ENCODE data around the gene HECTD3. TPM values are rescaled to one million over a fixed set of nuclear protein-coding genes. Genes with fewer than 3 reads are reported as not detected.
"Not testable (repeated sequence)": the region's sequence is repeated elsewhere in the genome, so short reads cannot be mapped to it uniquely, and the experiment has no call there.

HECTD3 gene
- total and polyA plus RNA-seq, 3 experiments from 2014 or later = 30.1 to 36.0 (median 35.4) TPM

DNA sequence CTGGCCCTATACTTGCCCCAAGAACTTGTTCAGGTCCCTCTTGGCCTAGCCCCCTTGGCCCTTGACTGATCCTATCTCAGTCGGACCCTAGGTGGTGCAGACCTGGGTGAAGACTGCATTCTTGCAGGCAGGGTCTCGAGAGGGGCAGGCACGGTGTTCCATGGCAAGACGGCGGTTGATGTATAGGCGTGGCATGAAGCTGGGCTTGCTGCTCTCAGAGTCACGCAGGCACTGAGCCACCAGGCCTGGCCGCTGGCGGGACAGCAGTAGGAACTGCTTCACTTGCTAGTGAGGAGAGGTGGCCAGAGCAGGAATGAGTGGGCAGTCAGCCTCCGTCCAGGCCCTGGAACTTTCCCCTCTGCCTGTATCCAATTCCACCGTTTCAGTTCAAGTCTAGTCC lies 3.8 kb downstream of the HECTD3 start:
- peaks cover 20% of the 10 kb centered on the region for H3K4me1 ChIP-seq (ENCODE audit: insufficient read depth, low read length)
- H3K27me3 Mint-ChIP-seq = peaks cover 0 to 3% of the 10 kb centered on the region in 2 donors
- no peak for DNase-seq
- ChIA-PET CTCF (no interaction called here), POLR2A (no interaction called here)
- H3K27ac Mint-ChIP-seq = peak overlapping the region in 1 of 8 donors; percentile 17
- no peaks in the 10 kb centered on the region for H3K9me3 ChIP-seq (ENCODE audit: low read length)
- H3K36me3 Mint-ChIP-seq = peaks cover 5 to 84% (median 27%) of the 10 kb centered on the region in 3 donors
- H3K4me3 Mint-ChIP-seq = peak overlapping the region in 1 of 7 donors; percentile 56
- no peaks in the 10 kb centered on the region for H3K9me3 Mint-ChIP-seq
- H3K4me3 ChIP-seq (ENCODE audit: low read length) = no peak overlapping the region
- H3K27ac ChIP-seq (ENCODE audit: low read depth, low read length) = no peak overlapping the region
- no peaks in the 10 kb centered on the region for H3K27me3 ChIP-seq (ENCODE audit: insufficient read depth, low read length, poor library complexity, severe bottlenecking)
- peaks cover 26 to 40% (median 38%) of the 10 kb centered on the region in 3 donors for H3K4me1 Mint-ChIP-seq
- peaks cover 60% of the 10 kb centered on the region for H3K36me3 ChIP-seq (ENCODE audit: insufficient read depth, low read length)

GRCh38 chr1:45005761-45006160 lies 5.4 kb downstream of the HECTD3 start:
- ChIA-PET CTCF (interaction anchor here (0.8 to 1.4 kb wide), 2 partner anchors 298 to 487 kb away, joined by 3 to 4 read pairs; no protein-coding TSS in a partner anchor), POLR2A (no interaction called here)
- peaks cover 18 to 30% (median 28%) of the 10 kb centered on the region in 3 donors for H3K4me1 Mint-ChIP-seq

GRCh38 chr1:45004281-45004920 lies 6.7 kb downstream of the HECTD3 start:
- no peak overlapping the region for H3K4me3 ChIP-seq (ENCODE audit: low read length)
- H3K27ac ChIP-seq (ENCODE audit: low read depth, low read length) = no peak overlapping the region
- Mint-ChIP-seq H3K36me3 (peaks cover 5 to 84% (median 30%) of the 10 kb centered on the region in 3 donors), H3K27me3 (peaks cover 0 to 3% of the 10 kb centered on the region in 2 donors), H3K27ac (peak overlapping the region in 5 of 8 donors; percentile 9 to 84 (median 32)), H3K9me3 (no peaks in the 10 kb centered on the region), H3K4me3 (peak overlapping the region in 1 of 7 donors; percentile 18), H3K4me1 (peaks cover 9 to 24% (median 19%) of the 10 kb centered on the region in 3 donors)
- ChIA-PET POLR2A (no interaction called here), CTCF (interaction anchor here (0.7 to 1.5 kb wide), 2 partner anchors 10 to 18 kb away, joined by 3 to 8 read pairs; partner anchors contain the start of gene EIF2B3)
- no peak for DNase-seq
- no peaks in the 10 kb centered on the region for H3K9me3 ChIP-seq (ENCODE audit: low read length)
- peaks cover 2% of the 10 kb centered on the region for H3K4me1 ChIP-seq (ENCODE audit: insufficient read depth, low read length)
- no peaks in the 10 kb centered on the region for H3K27me3 ChIP-seq (ENCODE audit: insufficient read depth, low read length, poor library complexity, severe bottlenecking)
- peaks cover 59% of the 10 kb centered on the region for H3K36me3 ChIP-seq (ENCODE audit: insufficient read depth, low read length)

More at GRCh38 chr1:45005761-45006160, 5.4 kb downstream of the HECTD3 start:
- H3K27me3 Mint-ChIP-seq = peaks cover 0 to 3% of the 10 kb centered on the region in 2 donors
- peak overlapping the region in 2 of 8 donors; percentile 29 to 63 for H3K27ac Mint-ChIP-seq
- H3K4me1 ChIP-seq (ENCODE audit: insufficient read depth, low read length) = peaks cover 12% of the 10 kb centered on the region
- no peak for DNase-seq
- peak overlapping the region in 1 of 7 donors; percentile 84 for H3K4me3 Mint-ChIP-seq
- no peaks in the 10 kb centered on the region for H3K27me3 ChIP-seq (ENCODE audit: insufficient read depth, low read length, poor library complexity, severe bottlenecking)
- peaks cover 5 to 94% (median 30%) of the 10 kb centered on the region in 3 donors for H3K36me3 Mint-ChIP-seq
- H3K9me3 ChIP-seq (ENCODE audit: low read length) = no peaks in the 10 kb centered on the region
- no peak overlapping the region for H3K27ac ChIP-seq (ENCODE audit: low read depth, low read length)
- no peaks in the 10 kb centered on the region for H3K9me3 Mint-ChIP-seq
- H3K4me3 ChIP-seq (ENCODE audit: low read length) = no peak overlapping the region
- peaks cover 60% of the 10 kb centered on the region for H3K36me3 ChIP-seq (ENCODE audit: insufficient read depth, low read length)

DNA sequence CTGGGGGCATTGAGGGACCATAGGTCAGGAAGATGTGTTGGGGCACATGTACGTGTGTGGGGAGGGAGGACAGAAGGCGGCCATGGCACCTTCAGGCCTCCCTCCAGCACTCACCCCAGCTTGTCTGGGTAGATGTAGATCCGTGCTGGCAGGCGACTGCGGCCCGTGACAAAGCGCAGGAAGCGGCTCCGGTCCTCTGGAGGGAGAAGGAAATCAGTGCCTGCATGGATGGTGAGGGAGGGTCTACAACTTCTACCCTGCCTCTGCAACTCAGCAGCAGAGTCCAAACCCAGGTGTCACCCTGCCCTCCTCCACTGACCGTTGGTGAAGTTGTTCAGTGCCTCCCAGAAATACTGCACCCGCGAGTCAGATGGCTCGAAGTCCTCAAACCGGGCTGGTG lies 7.4 kb downstream of the HECTD3 start:
- H3K4me3 Mint-ChIP-seq = peak overlapping the region in 1 of 7 donors; percentile 82
- CTCF ChIA-PET = interaction anchor here (0.9 to 1.5 kb wide), 2 partner anchors 10 to 15 kb away, joined by 3 to 8 read pairs; no protein-coding TSS in a partner anchor
- Histone ChIP-seq H3K27me3 (ENCODE audit: insufficient read depth, low read length, poor library complexity, severe bottlenecking) (no peaks in the 10 kb centered on the region), H3K36me3 (ENCODE audit: insufficient read depth, low read length) (peaks cover 53% of the 10 kb centered on the region), H3K27ac (ENCODE audit: low read depth, low read length) (no peak overlapping the region), H3K4me1 (ENCODE audit: insufficient read depth, low read length) (no peaks in the 10 kb centered on the region), H3K9me3 (ENCODE audit: low read length) (no peaks in the 10 kb centered on the region), H3K4me3 (ENCODE audit: low read length) (no peak overlapping the region)
- peaks cover 5 to 77% (median 30%) of the 10 kb centered on the region in 3 donors for H3K36me3 Mint-ChIP-seq
- peaks cover 5 to 17% (median 12%) of the 10 kb centered on the region in 3 donors for H3K4me1 Mint-ChIP-seq
- DNase-seq = no peak
- peaks cover 0 to 3% of the 10 kb centered on the region in 2 donors for H3K27me3 Mint-ChIP-seq
- H3K27ac Mint-ChIP-seq = peak overlapping the region in 1 of 8 donors; percentile 23
- POLR2A ChIA-PET = no interaction called here
- H3K9me3 Mint-ChIP-seq = no peaks in the 10 kb centered on the region

- Mint-ChIP-seq H3K4me1 (peaks cover 4 to 12% (median 5%) of the 10 kb centered on the region in 3 donors), H3K4me3 (peak overlapping the region in 1 of 7 donors; percentile 82), H3K27me3 (peaks cover 0 to 3% of the 10 kb centered on the region in 2 donors), H3K9me3 (no peaks in the 10 kb centered on the region), H3K36me3 (peaks cover 5 to 69% (median 29%) of the 10 kb centered on the region in 3 donors), H3K27ac (peak overlapping the region in 4 of 8 donors; percentile 1 to 87 (median 12))
- DNase-seq = no peak
- ChIA-PET POLR2A (interaction anchor here (1.2 kb wide), 1 partner anchor 9 kb away, joined by 3 read pairs; the partner anchor contains the start of gene HECTD3), CTCF (interaction anchor here (0.9 kb wide), 1 partner anchor 14 kb away, joined by 3 read pairs; no protein-coding TSS in a partner anchor)
- no peaks in the 10 kb centered on the region for H3K27me3 ChIP-seq (ENCODE audit: insufficient read depth, low read length, poor library complexity, severe bottlenecking)
- no peak overlapping the region for H3K27ac ChIP-seq (ENCODE audit: low read depth, low read length)
- H3K36me3 ChIP-seq (ENCODE audit: insufficient read depth, low read length) = peaks cover 45% of the 10 kb centered on the region
- H3K4me1 ChIP-seq (ENCODE audit: insufficient read depth, low read length) = no peaks in the 10 kb centered on the region
- no peaks in the 10 kb centered on the region for H3K9me3 ChIP-seq (ENCODE audit: low read length)
- no peak overlapping the region for H3K4me3 ChIP-seq (ENCODE audit: low read length)
These were observed 8.2 kb downstream of the HECTD3 start for GRCh38 chr1:45002650-45003645.

- DNase-seq; H3K9me3 Mint-ChIP-seq; H3K4me3 ChIP-seq (ENCODE audit: low read length); H3K27me3 ChIP-seq (ENCODE audit: insufficient read depth, low read length, poor library complexity, severe bottlenecking); CTCF ChIA-PET; H3K27me3 Mint-ChIP-seq; H3K27ac ChIP-seq (ENCODE audit: low read depth, low read length); H3K4me1 ChIP-seq (ENCODE audit: insufficient read depth, low read length); H3K4me3 Mint-ChIP-seq; H3K9me3 ChIP-seq (ENCODE audit: low read length): not testable (repeated sequence)
- peaks cover 31% of the 10 kb centered on the region for H3K36me3 ChIP-seq (ENCODE audit: insufficient read depth, low read length)
- Mint-ChIP-seq H3K36me3 (peaks cover 5 to 55% (median 22%) of the 10 kb centered on the region in 3 donors), H3K27ac (peak overlapping the region in 1 of 8 donors; percentile 8), H3K4me1 (peaks cover 4 to 12% (median 5%) of the 10 kb centered on the region in 3 donors)
- POLR2A ChIA-PET = interaction anchor here (1.2 kb wide), 1 partner anchor 10 kb away, joined by 3 read pairs; the partner anchor contains the start of gene HECTD3
These were observed 9.5 kb downstream of the HECTD3 start for GRCh38 chr1:45001576-45001975.

DNA sequence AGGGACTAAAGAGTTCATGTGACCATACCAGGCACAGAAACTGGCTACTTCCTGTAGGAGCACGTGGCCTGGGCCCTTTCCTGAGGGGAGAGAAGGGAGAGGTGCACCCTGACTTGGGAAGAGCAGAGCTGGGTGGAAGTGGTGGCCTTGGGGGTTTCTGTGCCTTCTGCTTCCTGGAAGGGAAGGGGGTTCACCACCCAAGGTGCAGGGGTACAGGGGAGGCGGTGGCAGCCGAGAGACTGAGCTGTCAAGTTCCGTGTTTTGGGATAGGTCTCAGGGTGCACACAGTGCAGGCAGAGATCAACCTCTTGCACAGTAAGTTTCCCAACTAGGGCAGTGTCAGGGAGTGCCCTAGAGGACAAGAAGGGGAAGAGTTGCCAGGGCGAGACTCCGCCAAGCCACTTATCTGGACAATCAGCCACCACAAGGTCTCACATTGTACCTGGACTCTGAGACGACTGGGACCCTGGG lies 10.1 kb downstream of the HECTD3 start:
- Histone ChIP-seq H3K4me3 (ENCODE audit: low read length) (no peak overlapping the region), H3K27ac (ENCODE audit: low read depth, low read length) (no peak overlapping the region), H3K4me1 (ENCODE audit: insufficient read depth, low read length) (no peaks in the 10 kb centered on the region), H3K9me3 (ENCODE audit: low read length) (no peaks in the 10 kb centered on the region), H3K36me3 (ENCODE audit: insufficient read depth, low read length) (peaks cover 29% of the 10 kb centered on the region), H3K27me3 (ENCODE audit: insufficient read depth, low read length, poor library complexity, severe bottlenecking) (no peaks in the 10 kb centered on the region)
- Mint-ChIP-seq H3K4me1 (peaks cover 4 to 12% (median 5%) of the 10 kb centered on the region in 3 donors), H3K36me3 (peaks cover 5 to 50% (median 22%) of the 10 kb centered on the region in 3 donors), H3K4me3 (peak overlapping the region in 1 of 7 donors; percentile 27), H3K9me3 (no peaks in the 10 kb centered on the region), H3K27ac (peak overlapping the region in 5 of 8 donors; percentile 0 to 87 (median 23)), H3K27me3 (peaks cover 0 to 3% of the 10 kb centered on the region in 2 donors)
- no peak for DNase-seq
- POLR2A ChIA-PET = interaction anchor here (1.1 kb wide), 1 partner anchor 10 kb away, joined by 3 read pairs; the partner anchor contains the start of gene HECTD3
- CTCF ChIA-PET = no interaction called here
